Hematopoietic multipotent progenitor cell treated with erythropoietin and hydrocortisone succinate and interleukin-3 and kit ligand, for 17 days (in vitro differentiated cells): ENCODE results near the gene ZNF302.
A peak's percentile ranks its signal among the peaks of the same experiment; 100 is the strongest.
"Not testable (repeated sequence)": the region's sequence is repeated elsewhere in the genome, so short reads cannot be mapped to it uniquely, and the experiment has no call there.

Source experiments
- DNase-seq: peaks from one replicate; pipeline ENCODE4 v3.0.0-alpha.2; 2015; ENCODE audit warnings: low spot score

The ZNF302 gene

DNA sequence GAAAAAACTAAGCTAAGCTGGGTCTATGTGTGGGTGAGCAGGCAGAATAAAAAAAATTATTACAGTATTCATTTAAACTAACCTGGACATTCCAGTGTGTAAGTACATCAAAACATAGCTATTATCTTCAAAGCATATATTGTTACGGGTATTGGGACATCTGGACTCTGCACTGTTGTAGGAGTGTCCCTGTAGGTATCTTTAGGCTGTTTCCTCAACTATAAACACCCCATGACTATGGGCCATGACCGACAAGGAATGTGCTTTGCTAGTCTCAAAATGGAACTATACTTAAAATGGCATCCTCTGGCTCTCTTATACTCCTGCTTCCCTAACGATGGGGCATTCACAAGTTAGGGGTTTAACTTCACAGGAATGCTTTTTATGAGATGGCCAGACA, 3.9 kb upstream of the ZNF302 start:
- DNase-seq: no peak

DNA sequence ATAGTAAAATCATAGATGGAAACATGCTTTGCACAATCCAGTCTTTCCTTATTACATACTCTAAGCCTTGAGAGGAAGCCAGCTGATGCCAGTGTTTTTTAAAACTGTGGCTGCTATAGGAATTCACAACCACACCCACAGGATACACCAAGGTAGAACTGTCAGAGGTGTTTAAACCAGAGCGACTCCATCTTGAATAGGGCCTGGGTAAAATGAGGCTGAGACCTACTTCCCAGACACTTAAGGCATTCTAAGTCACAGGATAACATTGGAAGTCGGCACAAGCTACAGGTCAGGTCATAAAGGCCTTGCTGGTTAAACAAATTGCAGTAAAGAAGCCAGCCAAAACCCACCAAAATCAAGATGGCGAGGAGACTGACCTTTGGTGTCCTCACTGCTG, 2.2 kb upstream of the ZNF302 start:
- DNase-seq: no peak

DNA sequence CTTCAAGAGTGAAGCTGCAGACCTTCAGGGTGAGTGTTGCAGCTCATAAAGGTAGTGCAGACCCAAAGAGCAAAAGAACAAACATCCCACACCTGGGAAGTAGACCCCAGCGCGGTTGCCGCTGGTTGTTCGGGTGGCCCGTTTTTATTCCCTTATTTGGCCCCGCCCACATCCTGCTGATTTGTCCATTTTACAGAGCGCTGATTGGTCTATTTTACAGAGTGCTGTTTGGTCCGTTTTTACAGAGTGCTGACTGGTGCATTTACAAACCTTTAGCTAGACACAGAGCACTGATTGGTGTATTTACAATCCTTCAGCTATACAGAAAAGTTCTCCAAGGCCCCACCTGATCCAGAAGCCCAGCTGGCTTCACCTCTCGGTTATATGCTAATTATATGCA, 1.6 kb upstream of the ZNF302 start:
- DNase-seq: no peak

DNA sequence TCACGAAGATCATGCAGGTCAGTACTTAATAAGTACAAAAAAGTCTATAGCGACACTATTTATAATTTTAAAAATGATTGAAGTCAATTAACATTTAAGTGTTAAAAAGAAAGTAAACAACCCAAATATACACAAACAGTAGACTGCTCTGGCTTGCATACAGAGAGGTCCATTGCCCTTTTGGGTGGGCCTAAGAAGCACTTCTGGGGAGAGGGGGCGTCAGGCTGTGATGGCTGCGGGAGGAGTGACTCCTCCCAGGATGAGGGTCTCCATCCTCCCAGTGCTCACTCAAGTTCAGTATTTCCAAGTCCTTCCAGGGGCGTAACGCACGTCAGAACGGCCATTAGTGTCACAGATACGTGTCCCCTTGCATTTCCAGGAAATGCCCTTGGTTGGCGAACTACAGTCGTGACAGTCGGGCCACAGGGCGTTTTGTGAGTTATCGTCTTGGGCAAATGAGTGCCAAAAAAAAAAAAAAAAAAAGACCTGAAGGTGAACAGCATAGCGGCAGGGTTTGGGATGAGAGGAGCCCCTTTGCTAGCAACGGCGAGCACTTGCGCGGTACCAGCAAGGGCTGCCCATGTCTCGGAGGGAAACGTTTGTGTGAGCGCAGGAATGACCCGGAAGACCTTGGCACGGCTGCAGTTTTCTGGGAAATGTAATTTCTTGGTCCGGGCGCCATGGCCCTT, 637 bp upstream of the ZNF302 start, which contains the start of gene SCGB2B2:
Gene SCGB2B2 (minus strand): TSS at position 463 of the 689 bp plus-strand sequence. CDS start 82,596 bp downstream, outside the sequence.
- no peak for DNase-seq

DNA sequence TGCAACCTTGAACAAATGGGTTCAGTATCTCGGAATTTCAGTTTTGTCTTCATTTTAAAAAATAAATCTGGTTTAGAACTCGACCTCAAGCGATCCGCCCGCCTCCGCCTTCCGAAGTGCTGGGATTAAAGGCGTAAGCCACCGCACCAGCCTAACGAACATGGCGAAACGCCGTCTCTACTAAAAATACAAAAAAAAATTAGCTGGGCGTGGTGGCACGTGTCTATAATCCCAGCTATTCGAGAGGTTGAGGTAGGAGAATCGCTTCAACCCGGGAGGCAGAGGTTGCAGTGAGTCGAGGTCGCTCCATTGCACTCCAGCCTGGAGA, 571 bp downstream of the ZNF302 start:
- no peak for DNase-seq

DNA sequence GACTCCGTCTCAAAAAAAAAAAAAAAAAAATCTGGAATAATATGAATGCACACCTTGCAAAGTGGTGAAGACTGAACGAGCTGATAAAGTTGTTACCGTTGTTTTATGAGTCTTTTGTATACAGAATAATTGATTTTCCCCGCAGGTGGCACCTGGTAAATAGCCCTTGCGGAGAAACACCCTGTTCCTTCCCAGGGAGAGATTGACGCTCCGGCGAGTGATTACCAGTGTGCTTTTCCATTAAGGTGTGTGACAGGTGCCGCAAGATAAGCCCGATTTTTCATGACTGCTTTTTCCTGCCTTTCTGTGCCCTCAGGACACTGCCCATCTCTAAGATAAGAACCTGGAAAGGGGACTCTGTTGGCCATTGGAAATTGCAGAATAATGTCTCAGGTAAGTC, 943 bp downstream of the ZNF302 start:
- DNase-seq: no peak

DNA sequence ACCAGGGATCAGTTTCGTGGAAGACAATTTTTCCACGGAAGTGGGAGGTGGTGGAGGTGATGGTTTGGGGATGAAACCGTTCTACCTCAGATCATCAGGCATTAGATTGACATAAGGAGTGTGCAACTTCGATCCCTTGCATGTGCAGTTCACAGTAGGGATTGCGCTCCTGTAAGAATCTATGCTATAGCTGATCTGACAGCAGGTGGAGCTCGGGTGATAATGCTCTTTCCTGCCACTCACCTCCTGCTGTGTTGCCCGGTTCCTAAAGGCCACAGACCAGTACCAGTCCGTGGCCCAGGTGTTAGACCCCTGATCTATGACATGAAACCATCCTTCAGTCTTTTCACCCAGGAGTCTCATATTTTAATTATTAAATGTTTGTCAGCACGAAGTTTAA, 4.0 kb downstream of the ZNF302 start:
- DNase-seq: no peak

DNA sequence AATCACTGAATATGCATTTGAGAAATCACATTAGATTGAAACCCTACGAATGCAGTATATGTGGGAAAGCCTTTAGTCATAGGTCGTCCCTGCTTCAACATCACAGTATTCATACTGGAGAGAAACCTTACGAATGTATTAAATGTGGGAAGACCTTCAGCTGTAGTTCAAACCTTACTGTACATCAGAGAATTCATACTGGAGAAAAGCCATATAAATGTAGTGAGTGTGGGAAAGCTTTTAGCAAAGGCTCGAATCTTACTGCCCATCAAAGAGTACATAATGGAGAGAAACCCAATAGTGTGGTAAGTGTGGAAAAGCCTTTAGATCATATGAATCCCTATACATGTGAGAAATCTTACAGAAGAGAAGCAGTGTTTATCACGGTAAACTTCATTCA, 7.8 kb downstream of the ZNF302 start:
- DNase-seq: not testable (repeated sequence)

DNA sequence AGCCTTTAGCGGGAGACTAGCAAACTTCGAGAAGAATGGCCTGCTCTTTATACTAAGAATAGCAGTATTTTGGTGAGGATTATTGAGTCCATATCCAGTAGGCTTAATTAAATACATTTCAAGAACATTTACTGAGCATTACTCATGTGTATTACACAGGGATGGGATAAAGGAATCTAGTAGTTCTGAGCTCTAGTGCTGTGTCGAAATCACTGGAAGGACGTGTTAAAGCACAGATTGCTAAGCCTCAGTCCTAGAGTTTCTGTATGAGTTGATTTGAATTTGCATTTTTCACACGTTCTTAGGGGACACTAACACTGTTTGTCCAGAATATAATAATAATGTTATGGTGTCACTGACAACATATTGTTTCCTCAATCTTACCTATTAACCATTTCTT, 9.0 kb downstream of the ZNF302 start:
- DNase-seq: no peak

DNA sequence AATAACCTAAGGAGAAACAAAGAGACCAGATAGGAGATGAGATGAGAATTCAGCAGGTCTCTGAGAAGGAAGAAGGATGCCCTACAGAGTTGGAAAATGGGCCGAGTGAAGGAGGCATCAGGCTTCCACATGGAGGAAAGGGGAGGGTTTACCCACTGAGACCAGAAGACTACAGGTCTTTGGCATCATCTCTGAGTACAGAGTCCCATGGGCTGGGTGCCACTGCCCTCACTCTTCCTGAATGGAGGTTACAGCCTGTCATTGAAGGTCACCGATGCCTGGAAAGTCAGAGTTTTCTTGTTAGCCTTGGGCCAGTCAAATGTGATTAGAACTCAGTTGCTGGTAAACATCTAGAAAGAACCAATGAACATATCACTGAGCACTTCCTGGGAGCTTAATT, 9.9 kb downstream of the ZNF302 start:
- DNase-seq: no peak

DNA sequence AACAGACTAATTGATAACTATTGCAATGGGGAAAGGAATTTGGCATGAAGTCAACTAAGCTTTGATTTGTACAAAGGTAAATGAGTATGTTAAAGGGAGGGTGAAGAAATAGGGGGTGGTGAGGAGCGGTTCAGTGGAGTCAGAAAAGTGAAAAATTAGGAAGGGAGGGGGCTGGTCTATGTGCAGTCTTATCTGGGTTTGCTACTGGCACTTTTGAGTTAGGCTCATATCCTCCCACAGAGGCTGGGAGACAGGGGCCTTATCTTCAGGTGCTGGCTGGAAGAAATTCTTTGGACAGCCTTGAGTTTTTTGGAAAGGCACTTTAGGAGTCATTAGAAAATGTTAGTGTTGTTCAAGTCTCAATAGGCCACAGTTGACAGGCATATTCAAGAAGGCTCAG, 11.1 kb downstream of the ZNF302 start:
- DNase-seq: no peak

DNA sequence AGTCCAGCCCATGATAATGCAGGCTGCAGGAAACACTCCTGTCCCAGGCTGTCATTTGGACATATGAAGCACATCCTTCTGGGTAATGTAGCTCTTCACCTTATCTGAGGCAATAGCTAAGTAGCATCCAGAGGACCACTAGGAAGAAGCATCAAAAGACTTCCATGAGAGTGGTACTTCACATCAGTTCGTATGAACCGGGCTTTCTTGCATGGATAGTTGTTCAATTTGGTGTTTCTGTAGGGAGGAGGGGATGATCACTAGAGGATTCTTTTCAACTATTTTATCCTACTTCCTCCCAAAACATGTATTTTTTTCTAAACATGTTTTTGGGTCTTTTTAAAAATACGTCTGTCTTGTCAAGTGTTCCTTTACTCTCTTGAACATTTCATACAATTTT, 12.9 kb downstream of the ZNF302 start:
- no peak for DNase-seq

DNA sequence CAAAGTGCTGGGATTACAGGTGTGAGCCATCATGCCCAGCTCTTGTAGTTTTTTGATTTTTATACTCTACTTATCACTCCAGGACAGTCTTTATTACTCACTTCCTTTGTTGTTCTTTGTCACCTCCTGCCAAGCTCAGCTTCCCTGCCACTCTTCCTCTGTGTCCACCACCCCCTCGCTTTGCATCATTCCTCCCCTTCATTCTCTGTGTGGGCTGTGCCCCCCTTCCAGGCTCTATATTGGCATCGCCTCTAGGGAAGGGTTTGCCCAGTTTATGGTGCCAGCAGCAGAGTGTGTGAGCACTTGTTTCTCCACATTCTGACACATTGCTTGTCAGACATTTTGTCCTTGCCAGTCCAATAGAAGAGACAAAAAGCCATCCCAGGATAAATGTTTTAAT, 15.1 kb downstream of the ZNF302 start:
- no peak for DNase-seq

DNA sequence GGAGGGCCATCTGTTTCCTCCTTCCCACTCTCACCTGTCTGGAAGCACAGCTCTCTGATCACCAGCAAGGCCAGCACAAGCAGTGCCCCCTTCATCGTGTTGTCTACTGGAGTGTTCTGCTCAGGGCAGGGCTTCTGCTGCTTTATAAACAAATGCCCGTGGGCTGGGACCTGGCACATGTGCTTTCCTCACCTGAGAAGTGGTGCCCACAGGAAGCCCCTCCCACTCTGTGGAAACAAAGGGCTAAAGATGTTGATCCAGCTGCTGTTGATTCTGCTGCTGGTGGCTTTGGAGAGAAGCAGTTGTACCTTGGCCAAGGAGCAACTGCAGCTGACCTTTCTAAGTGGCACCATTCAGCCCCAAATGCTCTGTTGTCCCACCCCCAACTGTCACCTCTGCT, 30.2 kb downstream of the ZNF302 start:
- DNase-seq: no peak

DNA sequence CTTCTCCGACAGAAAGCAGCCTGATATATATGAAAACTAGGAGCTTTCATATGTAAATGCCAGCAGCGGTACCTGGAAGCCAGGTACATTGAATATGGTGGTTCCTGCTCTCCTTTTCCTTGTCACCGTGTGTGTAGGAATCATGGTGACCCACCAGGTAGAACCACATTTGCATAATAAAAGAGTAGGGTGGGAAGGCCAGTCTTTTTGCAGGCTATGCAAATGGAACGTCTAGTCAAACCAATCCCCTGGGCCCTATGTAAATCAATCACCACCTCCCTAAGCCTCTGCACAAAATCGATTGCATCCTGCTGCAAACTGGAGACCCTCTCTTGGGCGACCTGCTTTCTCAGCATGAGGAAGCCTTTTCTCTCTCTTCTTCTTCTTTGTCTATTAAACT, 34.4 kb downstream of the ZNF302 start:
- no peak for DNase-seq

DNA sequence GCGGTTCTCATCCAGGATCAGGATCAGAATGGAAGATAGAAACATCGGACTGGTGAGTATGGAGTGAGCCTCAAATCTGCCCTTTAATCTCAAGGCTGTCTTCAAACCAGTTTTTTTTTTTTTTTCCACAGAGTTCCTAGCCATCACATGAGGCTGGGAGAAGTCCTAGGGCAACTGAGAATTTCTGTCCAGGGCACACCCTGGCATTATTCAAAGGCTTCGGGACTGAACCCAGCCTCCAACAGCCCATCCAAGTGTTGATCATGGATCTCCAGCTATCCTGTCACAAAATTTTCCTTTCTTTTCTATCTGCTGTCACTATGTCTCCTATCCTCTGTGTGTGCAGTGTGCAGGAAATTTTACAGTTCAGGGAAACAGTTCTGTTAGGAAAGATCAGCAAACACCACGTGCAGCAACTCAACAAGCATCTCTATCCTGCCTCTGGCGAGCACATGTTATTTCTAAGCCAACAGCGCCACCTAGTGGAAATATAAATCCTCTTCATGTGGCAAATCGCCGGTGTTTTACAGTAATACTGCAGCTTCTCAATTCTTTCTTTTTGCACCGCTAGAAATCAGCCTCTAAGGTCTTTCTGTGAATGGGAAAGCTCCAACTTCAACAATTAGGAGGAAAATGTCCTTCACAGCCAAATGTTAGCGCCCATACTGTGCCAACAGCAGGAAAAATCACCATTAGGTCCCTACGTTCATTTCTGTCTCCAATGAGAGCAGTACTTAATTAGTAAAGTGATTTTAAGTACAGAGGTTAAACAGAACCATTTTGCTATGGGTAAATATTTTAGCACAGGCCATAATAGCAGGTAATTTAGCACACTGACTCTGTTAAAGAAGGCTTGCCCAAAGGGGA, 35.1 kb downstream of the ZNF302 start:
- DNase-seq: peak; percentile 82

DNA sequence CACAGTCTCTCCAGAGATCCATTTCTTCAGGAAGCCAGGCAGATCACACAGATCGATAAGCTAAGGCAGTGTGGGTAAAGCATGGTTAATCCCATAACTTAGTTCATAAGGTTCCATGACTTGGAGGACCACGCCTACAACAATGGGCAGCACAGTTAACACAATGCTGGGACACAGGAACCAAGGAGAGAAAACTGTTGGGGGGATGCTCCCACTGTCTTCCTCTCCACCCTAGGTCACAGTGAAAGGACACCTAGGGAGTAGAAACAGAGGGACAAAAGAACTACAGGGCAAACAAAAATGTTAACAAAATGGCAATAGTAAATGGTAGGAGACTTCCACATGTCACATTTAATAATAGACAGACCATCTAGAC, 35.8 kb downstream of the ZNF302 start:
- no peak for DNase-seq

DNA sequence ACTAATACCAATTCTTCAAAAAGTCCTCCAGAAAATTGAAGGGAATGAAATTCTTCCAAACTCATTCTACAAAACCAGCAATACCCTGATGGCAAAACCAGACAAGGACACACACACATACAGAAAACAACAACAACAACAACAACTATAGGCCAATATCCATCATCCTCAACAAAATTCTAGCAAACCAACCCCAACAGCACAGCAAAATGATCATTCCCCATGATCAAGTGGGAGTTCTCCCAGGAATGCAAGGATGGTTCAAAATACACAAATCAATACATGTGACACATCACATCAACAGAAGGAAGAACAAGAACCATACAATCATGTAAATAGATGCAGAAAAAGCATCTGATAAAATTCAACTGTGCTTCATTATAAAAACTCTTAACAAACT, 37.9 kb downstream of the ZNF302 start:
- DNase-seq: no peak

DNA sequence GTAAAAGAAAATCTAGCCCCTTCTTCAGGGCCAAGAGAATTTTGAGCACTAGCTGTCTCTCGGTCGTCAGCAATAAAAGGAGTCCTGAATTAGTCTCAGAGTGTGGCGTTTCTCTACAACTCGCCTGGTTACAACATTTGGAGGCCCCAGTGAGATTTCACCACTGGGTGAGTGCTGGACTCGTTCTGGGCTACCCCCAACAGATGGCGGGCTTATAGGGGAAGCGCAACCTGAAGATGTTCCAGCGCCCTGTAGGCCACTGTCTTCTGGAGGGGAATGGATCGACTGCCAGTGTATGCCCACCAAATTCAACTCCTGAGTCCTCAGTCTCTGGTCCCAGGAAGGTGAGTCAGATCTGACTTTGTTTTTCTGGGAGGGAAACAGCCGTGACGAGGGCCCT, 44.9 kb downstream of the ZNF302 start:
- DNase-seq: no peak

DNA sequence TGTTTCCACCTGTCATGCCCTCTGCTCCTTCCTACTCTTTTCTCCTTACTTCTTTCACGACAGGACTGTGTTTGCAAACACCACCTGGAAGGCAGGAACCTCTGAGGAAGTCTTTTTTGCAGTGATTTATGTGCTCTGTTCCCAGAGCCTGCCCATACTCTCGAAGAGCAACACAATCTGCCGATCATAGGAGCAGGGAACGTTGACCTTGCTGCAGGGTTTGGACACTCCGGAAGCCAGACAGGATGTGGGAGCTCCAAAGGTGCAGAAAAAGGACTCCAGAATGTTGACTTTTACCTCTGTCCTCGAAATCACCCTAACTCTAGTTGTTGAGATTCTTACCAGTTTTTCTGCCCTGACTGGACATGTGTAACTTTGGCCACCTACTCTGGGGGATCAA, 47.9 kb downstream of the ZNF302 start:
- DNase-seq: no peak

DNA sequence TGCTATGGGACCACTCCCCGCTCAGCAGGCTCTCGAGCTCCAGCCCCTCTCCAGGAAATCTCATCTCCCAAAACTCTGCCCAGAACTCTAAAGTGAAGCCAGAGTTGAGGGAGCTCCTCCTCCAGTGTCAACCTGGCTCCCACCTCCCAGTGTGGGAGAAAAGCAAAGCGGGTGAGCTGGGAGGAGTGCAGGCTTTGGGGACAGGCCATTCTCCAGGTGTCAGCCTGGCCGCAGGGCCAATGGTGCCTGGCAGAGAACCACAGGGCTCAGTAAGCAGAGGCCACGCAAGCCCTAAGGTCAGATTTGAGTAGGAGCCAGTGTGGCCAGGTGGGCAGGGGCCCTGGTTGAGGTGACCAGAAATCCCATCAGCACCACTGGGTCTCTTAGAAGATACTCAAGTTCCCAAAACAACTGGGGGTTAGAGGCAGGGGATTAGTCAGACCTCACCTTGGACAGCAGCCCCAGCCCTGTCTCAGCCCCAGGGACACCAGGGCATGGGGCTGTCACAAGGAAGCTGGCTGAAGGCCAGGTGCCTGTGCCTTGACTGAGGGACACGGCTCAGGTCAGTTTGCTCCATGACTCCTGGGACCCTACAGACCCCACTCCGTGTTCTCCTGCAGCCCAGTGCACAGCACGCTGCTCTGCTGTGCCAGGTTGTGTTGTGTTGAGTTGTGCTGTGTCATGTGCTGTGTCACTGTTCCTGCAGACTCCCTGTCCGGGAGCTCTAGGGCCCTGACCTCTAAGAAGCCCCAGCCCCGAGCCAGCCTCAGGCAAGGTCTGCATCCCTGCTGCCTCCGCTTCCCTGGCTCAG, 53.7 kb downstream of the ZNF302 start:
- DNase-seq: peak; percentile 19

DNA sequence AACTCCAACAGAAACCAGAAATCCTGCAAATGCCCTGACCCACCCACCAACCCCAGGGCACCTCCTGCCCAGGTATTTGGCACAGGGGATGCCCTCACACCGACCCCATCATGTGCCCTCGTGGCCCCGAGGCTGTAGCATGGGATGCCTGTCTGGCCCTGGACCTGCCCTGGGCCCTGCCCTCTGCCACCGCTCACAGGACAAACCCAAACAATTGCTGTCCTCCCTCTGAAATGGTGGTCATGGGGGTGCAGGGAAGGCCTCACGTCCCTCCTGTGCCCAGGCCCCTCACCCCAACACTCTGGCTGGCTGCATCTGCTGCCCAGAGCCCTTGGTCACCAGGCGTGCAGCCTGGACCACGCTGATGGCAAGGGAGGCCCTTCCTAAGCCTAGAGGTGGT, 54.5 kb downstream of the ZNF302 start:
- no peak for DNase-seq

DNA sequence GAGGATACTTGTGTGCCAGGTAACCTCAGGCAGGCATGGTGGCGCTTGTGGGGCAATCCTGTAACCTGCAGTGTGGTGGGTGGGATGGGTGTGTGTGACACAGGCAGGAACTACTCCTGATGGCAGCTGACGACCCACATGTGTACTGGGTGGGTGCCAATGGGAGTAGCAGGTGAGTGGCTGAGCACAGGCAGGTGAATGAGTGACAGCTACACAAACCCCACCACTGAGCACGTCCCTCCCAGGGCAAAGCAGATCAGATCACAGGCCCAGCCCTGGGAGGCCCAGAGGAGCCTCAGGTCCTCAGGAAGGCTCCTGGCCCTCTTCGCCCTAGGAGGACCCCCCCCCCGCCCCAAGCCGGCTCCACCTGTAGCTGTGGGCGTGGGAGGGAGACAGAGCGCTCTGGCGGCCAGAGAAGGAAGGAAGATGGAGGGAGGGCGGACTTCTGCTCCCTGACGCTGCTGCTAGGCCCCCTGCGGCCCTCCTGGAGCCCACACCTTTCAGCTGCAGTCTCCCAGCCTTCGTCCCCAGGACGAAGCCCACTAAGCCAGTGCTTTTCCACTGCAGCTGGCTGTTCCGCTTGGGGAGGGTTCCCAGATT, 55.2 kb downstream of the ZNF302 start:
- DNase-seq: no peak
